HEK293 (cell line): Measurements from ENCODE around the gene CCDC178.

Experiments used
- CTCF ChIA-PET: fragments of 350-600 bp; formaldehyde crosslinking; extraction: SDS; loops from one replicate; lab custom pipeline; 2021; ENCODE audit warnings: antibody characterized with exemption; lab: Yijun Ruan, JAX
- POLR2A ChIA-PET: fragments of 300-600 bp; formaldehyde crosslinking; extraction: SDS; loops from one replicate; lab custom pipeline; 2020; ENCODE audit warnings: antibody characterized with exemption, inconsistent platforms; lab: Yijun Ruan, JAX
- H3K27ac ChIP-seq: fragments of 200-500 bp; sonication (Bioruptor generic); 2 replicates; pipeline ENCODE4 v1.5.1; 2014; ENCODE audit warnings: low read depth, low read length, control low read depth, inconsistent platforms; ENCODE audit errors: extremely low read depth
- H3K36me3 ChIP-seq, 2 experiments: fragments of 200-500 bp in 1 of 2; sonication (Bioruptor generic) in 1 of 2; 1 replicate in 1 of 2; 2 replicates in 1 of 2; pipeline ENCODE4 v1.5.1; 2014 to 2017; ENCODE audit warnings: inconsistent platforms in 2 of 2, low read length in 2 of 2; ENCODE audit not compliant: control insufficient read depth in 2 of 2, insufficient read depth in 1 of 2
- H3K4me1 ChIP-seq: fragments of 200-500 bp; sonication (Bioruptor generic); 2 replicates; pipeline ENCODE4 v1.5.1; 2014; ENCODE audit warnings: mild to moderate bottlenecking, low read length, inconsistent platforms; ENCODE audit not compliant: control insufficient read depth, insufficient read depth
- H3K4me3 ChIP-seq: 2 replicates; pipeline ENCODE4 v1.5.1; 2011; ENCODE audit warnings: low read depth, mild to moderate bottlenecking, control low read depth, low read length, moderate library complexity
- H3K9me3 ChIP-seq: fragments of 200-500 bp; sonication (Bioruptor generic); 2 replicates; pipeline ENCODE4 v1.5.1; 2014; ENCODE audit warnings: low read depth, low read length, inconsistent platforms; ENCODE audit not compliant: control insufficient read depth, insufficient read depth
- ELK4 ChIP-seq: IDR thresholded peaks from 2 replicates; pipeline ENCODE4 v1.6.1; 2011; ENCODE audit warnings: mild to moderate bottlenecking, low read depth, low read length, borderline replicate concordance
- GLI2 ChIP-seq: fragments of 450-650 bp; formaldehyde crosslinking; IDR thresholded peaks from 2 replicates; pipeline ENCODE4; 2017; ENCODE audit warnings: missing biosample characterization, missing genetic modification characterization, low read depth, borderline replicate concordance
- MYNN ChIP-seq: fragments of 450-650 bp; formaldehyde crosslinking; IDR thresholded peaks from 2 replicates; pipeline ENCODE4 v1.5.1; 2016; ENCODE audit warnings: missing biosample characterization, missing genetic modification characterization, borderline replicate concordance
- OSR2 ChIP-seq: fragments of 450-650 bp; formaldehyde crosslinking; IDR thresholded peaks from 2 replicates; pipeline ENCODE4 v1.5.1; 2016; ENCODE audit warnings: missing biosample characterization, missing genetic modification characterization
- PRDM4 ChIP-seq: fragments of 450-650 bp; formaldehyde crosslinking; IDR thresholded peaks from 2 replicates; pipeline ENCODE4 v1.5.1; 2017; ENCODE audit warnings: missing biosample characterization, missing genetic modification characterization
- SETDB1 ChIP-seq: IDR thresholded peaks from one replicate; pipeline ENCODE4 v1.6.1; 2017; ENCODE audit warnings: mild to moderate bottlenecking, low read length, moderate library complexity, mixed read lengths; ENCODE audit not compliant: insufficient read length
- TCF7L2 ChIP-seq: IDR thresholded peaks from 2 replicates; pipeline ENCODE4 v1.6.1; 2011; ENCODE audit warnings: low read depth, mild to moderate bottlenecking, inconsistent platforms, low read length, moderate library complexity, borderline replicate concordance
- ZBTB11 ChIP-seq: fragments of 450-650 bp; formaldehyde crosslinking; conservative IDR thresholded peaks from 2 replicates; pipeline ENCODE4 v1.5.1; 2016; ENCODE audit warnings: low read depth, missing biosample characterization, missing genetic modification characterization
- ZBTB20 ChIP-seq: fragments of 450-650 bp; formaldehyde crosslinking; IDR thresholded peaks from 2 replicates; pipeline ENCODE4 v1.5.1; 2016; ENCODE audit warnings: missing biosample characterization, missing genetic modification characterization
- ZFP37 ChIP-seq: fragments of 450-650 bp; formaldehyde crosslinking; IDR thresholded peaks from 2 replicates; pipeline ENCODE4 v1.5.1; 2016; ENCODE audit warnings: missing biosample characterization, missing genetic modification characterization
- ZFP41 ChIP-seq: fragments of 450-650 bp; formaldehyde crosslinking; IDR thresholded peaks from 2 replicates; pipeline ENCODE4 v1.5.1; 2016; ENCODE audit warnings: missing biosample characterization, missing genetic modification characterization, borderline replicate concordance
- ZNF112 ChIP-seq: fragments of 450-650 bp; formaldehyde crosslinking; IDR thresholded peaks from 2 replicates; pipeline ENCODE4 v1.5.0; 2017; ENCODE audit warnings: missing biosample characterization, missing genetic modification characterization
- ZNF175 ChIP-seq: fragments of 450-650 bp; formaldehyde crosslinking; IDR thresholded peaks from 2 replicates; pipeline ENCODE4 v1.5.1; 2016; ENCODE audit warnings: missing biosample characterization, missing genetic modification characterization
- ZNF18 ChIP-seq: fragments of 450-650 bp; formaldehyde crosslinking; IDR thresholded peaks from 2 replicates; pipeline ENCODE4 v1.5.1; 2016; ENCODE audit warnings: missing biosample characterization, missing genetic modification characterization
- ZNF248 ChIP-seq: fragments of 450-650 bp; formaldehyde crosslinking; IDR thresholded peaks from 2 replicates; pipeline ENCODE4 v1.5.1; 2017; ENCODE audit warnings: missing biosample characterization, missing genetic modification characterization
- ZNF280D ChIP-seq: fragments of 450-650 bp; formaldehyde crosslinking; IDR thresholded peaks from 2 replicates; pipeline ENCODE4 v1.5.1; 2016; ENCODE audit warnings: missing biosample characterization, missing genetic modification characterization
- ZNF292 ChIP-seq: fragments of 450-650 bp; formaldehyde crosslinking; IDR thresholded peaks from 2 replicates; pipeline ENCODE4 v1.5.1; 2016; ENCODE audit warnings: low read depth, missing biosample characterization, missing genetic modification characterization, borderline replicate concordance
- ZNF366 ChIP-seq: fragments of 450-650 bp; formaldehyde crosslinking; conservative IDR thresholded peaks from 2 replicates; pipeline ENCODE4 v1.5.1; 2016; ENCODE audit warnings: missing biosample characterization, missing genetic modification characterization
- ZNF580 ChIP-seq: fragments of 450-650 bp; formaldehyde crosslinking; IDR thresholded peaks from 2 replicates; pipeline ENCODE4 v1.5.1; 2016; ENCODE audit warnings: missing biosample characterization, missing genetic modification characterization
- ZSCAN4 ChIP-seq: fragments of 450-650 bp; formaldehyde crosslinking; IDR thresholded peaks from 2 replicates; pipeline ENCODE4 v1.5.1; 2017; ENCODE audit warnings: missing biosample characterization, missing genetic modification characterization

Gene CCDC178

GRCh38 chr18:33264566-33264965 is 176.0 kb downstream of the CCDC178 start (continued):
- no peak for TF ChIP-seq ZBTB11 (tag by site-specific recombination)
- TF ChIP-seq ZBTB20: no peak
- no peak for TF ChIP-seq ZNF280D
- TF ChIP-seq ZNF175 (tag by site-specific recombination): no peak
- TF ChIP-seq GLI2 (tag by site-specific recombination): no peak
- TF ChIP-seq MYNN (tag by site-specific recombination): no peak
- no peak for TF ChIP-seq ZFP41 (tag by site-specific recombination)

GRCh38 chr18:33239298-33239697 is 201.2 kb downstream of the CCDC178 start:
- POLR2A ChIA-PET: no interaction called here
- CTCF ChIA-PET: no interaction called here
- Histone ChIP-seq H3K4me3 (no peak overlapping the region), H3K27ac (no peak overlapping the region), H3K9me3 (no peaks in the 10 kb centered on the region), H3K4me1 (no peaks in the 10 kb centered on the region), H3K36me3 (no peaks in the 10 kb centered on the region)
- TF ChIP-seq ZNF580 (tag by site-specific recombination) (no peak), SETDB1 (peak; percentile 3)

- H3K27ac ChIP-seq: no peak overlapping the region
- ChIA-PET CTCF (interaction anchor here (0.5 to 5.7 kb wide), 61 partner anchors 8 to 1220 kb away, joined by 3 to 51 read pairs (median 4); no protein-coding TSS in a partner anchor), POLR2A (no interaction called here)
- no peak overlapping the region for H3K4me3 ChIP-seq
- H3K36me3 ChIP-seq: no peaks in the 10 kb centered on the region
- H3K4me1 ChIP-seq: no peaks in the 10 kb centered on the region
- H3K9me3 ChIP-seq: no peaks in the 10 kb centered on the region
- TF ChIP-seq TCF7L2: no peak
- TF ChIP-seq ZNF112 (tag by site-specific recombination): no peak
- TF ChIP-seq ZNF18 (tag by site-specific recombination): no peak
- no peak for TF ChIP-seq ZNF248 (tag by site-specific recombination)
- no peak for TF ChIP-seq PRDM4
- TF ChIP-seq OSR2 (tag by site-specific recombination): no peak
- TF ChIP-seq ZNF366 (tag by site-specific recombination): 0 out of 2 replicates have a peak, but pooled peaks have one; percentile 3
- TF ChIP-seq ELK4: no peak
- TF ChIP-seq ZNF292 (tag by site-specific recombination): no peak
- peak; percentile 24; the same call in 1 of the 2 replicates for TF ChIP-seq ZFP37 (tag by site-specific recombination)
- TF ChIP-seq ZSCAN4: no peak
Observed at GRCh38 chr18:33232318-33232626, 208.2 kb downstream of the CCDC178 start.
